GM23248 (cell line): ENCODE data around the gene NPFFR1.

Experiments
- EZH2 ChIP-seq: fragments of 200-600 bp; sonication (generic); IDR thresholded peaks from 2 replicates; pipeline ENCODE4 v1.6.1; 2018; ENCODE audit warnings: antibody characterized with exemption, mild to moderate bottlenecking; ENCODE audit not compliant: insufficient read depth, poor library complexity, severe bottlenecking
- EZH2phosphoT487 ChIP-seq: fragments of 200-600 bp; sonication (generic); IDR thresholded peaks from 2 replicates; pipeline ENCODE4 v1.6.1; 2018; ENCODE audit warnings: antibody characterized with exemption, moderate library complexity, mild to moderate bottlenecking, low read depth; ENCODE audit not compliant: insufficient read depth

DNA sequence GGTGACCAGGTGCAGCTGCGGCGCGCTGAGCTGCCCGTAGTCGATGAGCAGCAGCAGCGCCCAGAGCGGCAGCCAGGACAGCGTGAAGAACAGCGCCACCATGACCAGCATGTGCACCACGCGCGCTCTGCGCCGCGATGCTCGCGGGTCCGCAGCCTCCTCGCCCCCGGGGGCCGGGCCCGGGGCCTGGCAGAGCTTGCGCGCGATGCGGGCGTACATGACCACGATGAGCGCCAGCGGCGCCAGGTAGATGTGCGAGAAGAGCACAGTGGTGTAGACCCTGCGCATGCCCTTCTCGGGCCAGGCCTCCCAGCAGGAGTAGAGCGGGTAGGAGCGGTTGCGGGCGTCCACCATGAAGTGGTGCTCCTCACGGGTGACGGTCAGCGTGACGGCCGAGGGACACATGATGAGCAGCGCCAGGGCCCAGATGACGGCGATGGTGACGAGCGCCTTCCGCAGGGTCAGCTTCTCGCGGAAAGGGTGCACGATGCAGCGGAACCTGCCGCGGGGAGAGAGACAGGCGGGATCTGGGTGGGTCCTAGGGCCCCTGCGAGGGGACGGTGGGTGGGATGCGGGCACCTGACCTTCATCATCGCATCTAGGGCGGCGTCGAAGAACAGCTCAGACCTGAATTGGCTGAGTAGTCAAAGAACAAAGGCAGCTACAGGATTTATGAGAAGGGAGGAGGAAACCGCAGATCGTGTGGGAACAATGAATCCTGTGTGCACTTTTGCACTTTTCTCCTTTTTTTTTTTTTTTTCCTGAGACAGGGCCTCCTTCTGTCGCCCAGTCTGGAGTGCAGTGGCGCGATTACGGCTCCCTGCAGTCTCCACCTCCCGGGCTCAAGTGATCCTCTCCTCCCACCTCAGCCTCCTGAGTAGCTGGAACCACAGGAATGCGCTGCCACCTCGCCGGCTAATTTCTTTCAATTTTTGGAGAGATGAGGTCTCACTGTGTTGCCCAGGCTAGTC lies 28.2 kb downstream of the NPFFR1 start:
- TF ChIP-seq EZH2 (no peak), EZH2phosphoT487 (no peak)
